Ovary (tissue), 3 donors: ENCODE results near the gene HRAS.

ENCODE experiments used
- CTCF ChIP-seq, 3 donors: fragments of 450-650 bp in 2 of 3; fragments of 200-600 bp in 1 of 3; IDR thresholded peaks; one replicate each; pipeline versions ENCODE4 v1.5.1 to v1.8.0; 2016 to 2022; ENCODE audit warnings: antibody characterized with exemption in 3 of 3, mild to moderate bottlenecking in 1 of 3
- EP300 ChIP-seq: sonication (generic); formaldehyde crosslinking; IDR thresholded peaks from one replicate; pipeline ENCODE4 v1.6.1; 2017; ENCODE audit warnings: antibody characterized with exemption
- donor health status: DM: no; HTN: no; CAD: no.

- TF ChIP-seq EP300 (no peak), CTCF (IDR thresholded peaks at IDR 0.05) (no peak)
These were observed 13.6 kb upstream of the HRAS start for GRCh38 chr11:548700-549603.
